WTC11 (cell line): ENCODE measurements around the gene SEPTIN3. TPM values are rescaled to one million over a fixed set of nuclear protein-coding genes. Genes with fewer than 3 reads are reported as not detected.

Source experiments
- ATAC-seq: fragments of 200-7000 bp; cut with Tn5 transposase; 2 replicates; pipeline ENCODE4 v1.10.0; 2021; ENCODE audit warnings: mild to moderate bottlenecking, moderate library complexity
- CTCF ChIA-PET: fragments of 300-600 bp; sonication (Branson Sonifier 250); formaldehyde crosslinking; loops from one replicate; lab custom pipeline; 2021; ENCODE audit warnings: antibody characterized with exemption; lab: Charles Lee
- POLR2A ChIA-PET: fragments of 350-600 bp; sonication (Branson Sonifier 250); formaldehyde crosslinking; loops from one replicate; lab custom pipeline; 2021; ENCODE audit warnings: antibody characterized with exemption; lab: Charles Lee
- DNase-seq: peaks from one replicate; pipeline ENCODE4 v3.0.0; 2021; ENCODE audit warnings: low spot score
- H3K27ac Mint-ChIP-seq: 2 replicates; pipeline ENCODE4 v1.8.0; 2021; ENCODE audit warnings: mixed read lengths
- H3K27me3 Mint-ChIP-seq: 2 replicates; pipeline ENCODE4 v1.8.0; 2021; ENCODE audit warnings: low read depth, mild to moderate bottlenecking, moderate library complexity, mixed read lengths
- H3K36me3 Mint-ChIP-seq: 2 replicates; pipeline ENCODE4 v1.8.0; 2021; ENCODE audit warnings: mixed read lengths
- H3K4me1 Mint-ChIP-seq: 2 replicates; pipeline ENCODE4 v1.8.0; 2022; ENCODE audit warnings: mixed read lengths
- H3K4me3 Mint-ChIP-seq: 2 replicates; pipeline ENCODE4 v1.8.0; 2021; ENCODE audit warnings: mild to moderate bottlenecking, moderate library complexity, mixed read lengths
- H3K9me3 Mint-ChIP-seq: 2 replicates; pipeline ENCODE4 v1.8.0; 2021; ENCODE audit warnings: mixed read lengths
- AFF4 ChIP-seq: sonication (generic); formaldehyde crosslinking; IDR thresholded peaks from 2 replicates; pipeline ENCODE4 v1.8.1; 2023; ENCODE audit warnings: mild to moderate bottlenecking, missing genetic modification reagents, borderline replicate concordance
- ATF2 ChIP-seq: sonication (generic); formaldehyde crosslinking; IDR thresholded peaks from 2 replicates; pipeline ENCODE4 v1.8.1; 2022; ENCODE audit warnings: low read depth, missing genetic modification reagents, borderline replicate concordance
- ATF3 ChIP-seq: sonication (generic); formaldehyde crosslinking; conservative IDR thresholded peaks from 2 replicates; pipeline ENCODE4 v1.8.1; 2022; ENCODE audit warnings: mild to moderate bottlenecking, missing genetic modification reagents
- CREM ChIP-seq: sonication (generic); formaldehyde crosslinking; IDR thresholded peaks from 2 replicates; pipeline ENCODE4 v1.8.1; 2022; ENCODE audit warnings: mild to moderate bottlenecking, missing genetic modification reagents, moderate library complexity
- ELF4 ChIP-seq: sonication (generic); formaldehyde crosslinking; IDR thresholded peaks from 2 replicates; pipeline ENCODE4 v1.8.1; 2022; ENCODE audit warnings: low read depth, mild to moderate bottlenecking, moderate library complexity, missing genetic modification reagents
- FOXK1 ChIP-seq: sonication (generic); formaldehyde crosslinking; IDR thresholded peaks from 2 replicates; pipeline ENCODE4 v1.8.0; 2022; ENCODE audit warnings: mild to moderate bottlenecking, moderate library complexity, missing genetic modification reagents
- GTF2I ChIP-seq: fragments of 250-450 bp; sonication (Bioruptor Pico); conservative IDR thresholded peaks from 2 replicates; pipeline ENCODE4 v1.4.0; 2021; ENCODE audit warnings: mild to moderate bottlenecking
- HMGXB4 ChIP-seq: sonication (generic); formaldehyde crosslinking; IDR thresholded peaks from 2 replicates; pipeline ENCODE4 v1.8.1; 2023; ENCODE audit warnings: mild to moderate bottlenecking, moderate library complexity, missing genetic modification reagents
- MYBL2 ChIP-seq: sonication (generic); formaldehyde crosslinking; IDR thresholded peaks from 2 replicates; pipeline ENCODE4 v1.8.1; 2023; ENCODE audit warnings: mild to moderate bottlenecking, moderate library complexity, missing genetic modification reagents
- OVOL2 ChIP-seq: fragments of 250-450 bp; sonication (Bioruptor Pico); IDR thresholded peaks from 2 replicates; pipeline ENCODE4 v1.9.0; 2021; ENCODE audit warnings: mild to moderate bottlenecking, borderline replicate concordance
- SMAD3 ChIP-seq: sonication (generic); formaldehyde crosslinking; IDR thresholded peaks from 2 replicates; pipeline ENCODE4 v1.8.0; 2022; ENCODE audit warnings: missing genetic modification reagents, mild to moderate bottlenecking, borderline replicate concordance
- SMAD4 ChIP-seq: sonication (generic); formaldehyde crosslinking; IDR thresholded peaks from 2 replicates; pipeline ENCODE4 v1.8.0; 2022; ENCODE audit warnings: mild to moderate bottlenecking, missing genetic modification reagents
- SP1 ChIP-seq: sonication (generic); formaldehyde crosslinking; conservative IDR thresholded peaks from 2 replicates; pipeline ENCODE4 v1.8.1; 2022; ENCODE audit warnings: missing genetic modification reagents
- TP53 ChIP-seq: sonication (generic); formaldehyde crosslinking; IDR thresholded peaks from 2 replicates; pipeline ENCODE4 v1.8.1; 2023; ENCODE audit warnings: mild to moderate bottlenecking, missing genetic modification reagents
- USF2 ChIP-seq: sonication (generic); formaldehyde crosslinking; IDR thresholded peaks from 2 replicates; pipeline ENCODE4 v1.8.1; 2023; ENCODE audit warnings: mild to moderate bottlenecking, missing genetic modification reagents, moderate library complexity
- ZMAT4 ChIP-seq: fragments of 250-450 bp; sonication (Bioruptor Pico); IDR thresholded peaks from 2 replicates; pipeline ENCODE4 v1.9.0; 2021; ENCODE audit warnings: mild to moderate bottlenecking
- ZNF396 ChIP-seq: fragments of 250-450 bp; sonication (Bioruptor Pico); IDR thresholded peaks from 2 replicates; pipeline ENCODE4 v1.8.0; 2021; ENCODE audit warnings: mild to moderate bottlenecking, moderate library complexity, borderline replicate concordance
- ZNF423 ChIP-seq: fragments of 250-450 bp; sonication (Bioruptor Pico); IDR thresholded peaks from 2 replicates; pipeline ENCODE4 v2.1.2; 2022; ENCODE audit warnings: mild to moderate bottlenecking, moderate library complexity
- ZSCAN18 ChIP-seq: fragments of 250-450 bp; sonication (Bioruptor Pico); IDR thresholded peaks from 2 replicates; pipeline ENCODE4 v2.1.2; 2022; ENCODE audit warnings: mild to moderate bottlenecking, moderate library complexity
- total RNA-seq: library from RNA; stranded (reverse); gene quantifications from 3 replicates; pipeline ENCODE4 v1.2.3, GENCODE V29; 2021

The SEPTIN3 gene
- total RNA-seq, 1 experiment from 2014 or later, result 19.5 TPM

- peak overlapping the region; percentile 56 for H3K4me3 Mint-ChIP-seq
- TF ChIP-seq FOXK1 (CRISPR knock-in tag) (peak; percentile 3; the same call in 1 of the 2 replicates), SMAD4 (no peak), ZMAT4 (CRISPR knock-in tag) (no peak), OVOL2 (CRISPR knock-in tag) (no peak), USF2 (CRISPR knock-in tag) (0 out of 2 replicates have a peak, but pooled peaks have one; percentile 3), AFF4 (no peak), HMGXB4 (no peak), GTF2I (CRISPR knock-in tag) (no peak), TP53 (CRISPR knock-in tag) (no peak), CREM (CRISPR knock-in tag) (no peak), ZNF423 (no peak)
- H3K27me3 Mint-ChIP-seq, result peaks cover 40% of the 10 kb centered on the region
- ChIA-PET POLR2A (no interaction called here), CTCF (interaction anchor here (0.6 to 2.1 kb wide), 13 partner anchors 9 to 363 kb away, joined by 3 to 14 read pairs (median 5); partner anchors contain the start of genes CENPM, NDUFA6, SEPTIN3 and SMDT1)
- peaks cover 3% of the 10 kb centered on the region for H3K9me3 Mint-ChIP-seq
- DNase-seq, result no peak
- H3K36me3 Mint-ChIP-seq, result peaks cover 2% of the 10 kb centered on the region
- peaks cover 13% of the 10 kb centered on the region for H3K4me1 Mint-ChIP-seq
- ATAC-seq, result peak; percentile 64
- no peak overlapping the region for H3K27ac Mint-ChIP-seq
These were observed 11.2 kb upstream of the SEPTIN3 start for GRCh38 chr22:41957941-41958556.

- Mint-ChIP-seq H3K9me3 (peaks cover 6% of the 10 kb centered on the region), H3K36me3 (peaks cover 3% of the 10 kb centered on the region), H3K4me1 (peaks cover 21% of the 10 kb centered on the region), H3K4me3 (no peak overlapping the region), H3K27me3 (peaks cover 38% of the 10 kb centered on the region), H3K27ac (no peak overlapping the region)
- DNase-seq, result no peak
- TF ChIP-seq GTF2I (CRISPR knock-in tag), result no peak
- POLR2A ChIA-PET, result no interaction called here
- ATAC-seq, result no peak
- CTCF ChIA-PET, result interaction anchor here (1.1 to 10.1 kb wide), 6 partner anchors 17 to 148 kb away, joined by 3 to 78 read pairs (median 8); partner anchors contain the start of genes CENPM and NDUFA6
These were observed 5.7 kb upstream of the SEPTIN3 start for GRCh38 chr22:41963453-41964111.

GRCh38 chr22:41964112-41964491 lies 5.1 kb upstream of the SEPTIN3 start:
- Mint-ChIP-seq H3K4me1 (peaks cover 21% of the 10 kb centered on the region), H3K4me3 (no peak overlapping the region), H3K36me3 (peaks cover 3% of the 10 kb centered on the region), H3K27ac (no peak overlapping the region), H3K9me3 (peaks cover 6% of the 10 kb centered on the region), H3K27me3 (peaks cover 33% of the 10 kb centered on the region)
- ChIA-PET POLR2A (no interaction called here), CTCF (interaction anchor here (1.1 to 10.1 kb wide), 5 partner anchors 18 to 148 kb away, joined by 3 to 78 read pairs (median 8); partner anchors contain the start of genes CENPM and NDUFA6)
- DNase-seq (no peak), ATAC-seq (no peak)
- TF ChIP-seq ZSCAN18 (CRISPR knock-in tag), result no peak
- no peak for TF ChIP-seq ATF2 (CRISPR knock-in tag)
- no peak for TF ChIP-seq MYBL2 (CRISPR knock-in tag)
- TF ChIP-seq ELF4 (CRISPR knock-in tag), result no peak
- TF ChIP-seq ZNF396, result no peak
- no peak for TF ChIP-seq GTF2I (CRISPR knock-in tag)
- no peak for TF ChIP-seq SP1 (CRISPR knock-in tag)
- TF ChIP-seq ATF3 (CRISPR knock-in tag), result no peak
- no peak for TF ChIP-seq SMAD3 (CRISPR knock-in tag)
